Panc1 (cell line): ENCODE results near the gene TBC1D22A. TPM values are rescaled to one million over a fixed set of nuclear protein-coding genes. Genes with fewer than 3 reads are reported as not detected.

ENCODE experiments used
- ATAC-seq: fragments of 200-7000 bp; cut with Tn5 transposase; 2 replicates; pipeline ENCODE4 v1.9.1; 2020; ENCODE audit warnings: mild to moderate bottlenecking, moderate library complexity
- BruUV-seq: library from RNA; stranded (reverse); fragments of 400-500 nt; replicated peaks from 2 replicates; lab custom pipeline; 2021; lab: Mats Ljungman, UMichigan
- CTCF ChIA-PET: fragments of 300-600 bp; sonication (Branson Sonifier 250); formaldehyde crosslinking; loops from one replicate; lab custom pipeline; 2022; ENCODE audit warnings: antibody characterized with exemption; lab: Charles Lee
- POLR2A ChIA-PET: fragments of 300-600 bp; sonication (Branson Sonifier 250); formaldehyde crosslinking; loops from one replicate; lab custom pipeline; 2022; ENCODE audit warnings: antibody characterized with exemption; lab: Charles Lee
- DNase-seq: peaks from one replicate; pipeline ENCODE4 v3.0.0-alpha.2; 2010; ENCODE audit warnings: low read depth, low spot score
- H3K27ac ChIP-seq: 2 replicates; pipeline ENCODE4 v1.5.1; 2011; ENCODE audit warnings: mild to moderate bottlenecking, low read length, inconsistent platforms
- H3K27me3 ChIP-seq: fragments of 200-500 bp; sonication (Bioruptor generic); 2 replicates; pipeline ENCODE4 v1.6.0; 2014; ENCODE audit warnings: low read length, inconsistent platforms; ENCODE audit not compliant: control insufficient read depth, insufficient read depth
- H3K36me3 ChIP-seq: fragments of 200-500 bp; sonication (Bioruptor generic); 2 replicates; pipeline ENCODE4 v1.5.1; 2014; ENCODE audit warnings: inconsistent platforms, mild to moderate bottlenecking, low read length, moderate library complexity; ENCODE audit not compliant: control insufficient read depth, insufficient read depth
- H3K4me1 ChIP-seq: 2 replicates; pipeline ENCODE4 v1.5.1; 2011; ENCODE audit warnings: inconsistent platforms, mild to moderate bottlenecking, low read length, moderate library complexity; ENCODE audit not compliant: control insufficient read depth, insufficient read depth
- H3K4me3 ChIP-seq, 2 experiments: 2 replicates each; pipeline ENCODE4 v1.5.1; 2011 to 2012; ENCODE audit warnings: low read depth in 2 of 2, low read length in 2 of 2, mild to moderate bottlenecking in 2 of 2, inconsistent platforms in 1 of 2, moderate library complexity in 1 of 2
- H3K9me3 ChIP-seq: fragments of 200-500 bp; sonication (Bioruptor generic); 2 replicates; pipeline ENCODE4 v1.5.1; 2014; ENCODE audit warnings: low read depth, mild to moderate bottlenecking, inconsistent platforms, low read length, moderate library complexity; ENCODE audit not compliant: control insufficient read depth, insufficient read depth
- CTCF ChIP-seq: fragments of 450-650 bp; IDR thresholded peaks from 2 replicates; pipeline ENCODE4 v1.5.1; 2017; ENCODE audit warnings: mild to moderate bottlenecking
- POLR2AphosphoS5 ChIP-seq: IDR thresholded peaks from 2 replicates; pipeline ENCODE4 v1.6.1; 2012; ENCODE audit warnings: mild to moderate bottlenecking, low read depth, low read length, moderate library complexity
- REST ChIP-seq, 2 experiments: IDR thresholded peaks; 2 replicates each; pipeline ENCODE4 v1.6.1; 2011 to 2012; ENCODE audit warnings: low read depth in 2 of 2, control low read depth in 1 of 2, low read length in 1 of 2, mild to moderate bottlenecking in 1 of 2, moderate library complexity in 1 of 2; ENCODE audit not compliant: insufficient read depth in 1 of 2
- SIN3A ChIP-seq: IDR thresholded peaks from 2 replicates; pipeline ENCODE4 v1.6.1; 2012; ENCODE audit warnings: low read depth, mild to moderate bottlenecking, low read length, moderate library complexity, borderline replicate concordance; ENCODE audit not compliant: insufficient read depth
- TCF7L2 ChIP-seq: IDR thresholded peaks from 2 replicates; pipeline ENCODE4 v1.6.1; 2011; ENCODE audit warnings: mild to moderate bottlenecking, low read depth, low read length, inconsistent platforms
- in situ Hi-C: cut with HindIII; loops from 2 replicates; pipeline ENCODE4 v1.10.0; 2016; ENCODE audit warnings: low sequenced_read_pairs, low pct_unique_long_range_greater_than_20kb
- intact Hi-C: fragments of 100-400 bp; cut with micrococcal nuclease; formaldehyde crosslinking; loops from one replicate; pipeline ENCODE4 v1.10.0; 2022; ENCODE audit not compliant: unreplicated experiment
- total RNA-seq: library from RNA; stranded (reverse); gene quantifications from one replicate; pipeline ENCODE4 v1.2.1, GENCODE V29; 2021; ENCODE audit not compliant: unreplicated experiment

Gene TBC1D22A
- total RNA-seq, 1 experiment from 2014 or later = 28.7 TPM

GRCh38 chr22:47196881-47197772, 434.7 kb downstream of the TBC1D22A start:
- ATAC-seq = no peak
- in situ Hi-C loops = no loop called here
- no peak overlapping the region for H3K27ac ChIP-seq
- BruUV-seq = no TSS peak
- no peaks in the 10 kb centered on the region for H3K4me1 ChIP-seq
- no peak for DNase-seq
- ChIA-PET CTCF (no interaction called here), POLR2A (no interaction called here)
- no peaks in the 10 kb centered on the region for H3K27me3 ChIP-seq
- no peaks in the 10 kb centered on the region for H3K36me3 ChIP-seq
- intact Hi-C loops = no loop called here
- TF ChIP-seq CTCF (no peak), REST (IDR thresholded peaks at IDR 0.05; ENCODE audit: insufficient read depth in 1 of 2, low read depth in 2 of 2, low read length in 1 of 2) (no peak), TCF7L2 (no peak), POLR2AphosphoS5 (no peak), SIN3A (no peak)
- no peaks in the 10 kb centered on the region for H3K9me3 ChIP-seq
- no peak overlapping the region for H3K4me3 ChIP-seq

GRCh38 chr22:47197773-47198500, 435.5 kb downstream of the TBC1D22A start:
- Histone ChIP-seq H3K9me3 (no peaks in the 10 kb centered on the region), H3K4me3 (no peak overlapping the region), H3K27me3 (no peaks in the 10 kb centered on the region), H3K4me1 (no peaks in the 10 kb centered on the region), H3K27ac (no peak overlapping the region), H3K36me3 (no peaks in the 10 kb centered on the region)
- in situ Hi-C loops (no loop called here), intact Hi-C loops (no loop called here)
- ChIA-PET CTCF (no interaction called here), POLR2A (no interaction called here)
- no TSS peak for BruUV-seq
- DNase-seq (no peak), ATAC-seq (no peak)
- TF ChIP-seq POLR2AphosphoS5 = no peak
- no peak for TF ChIP-seq CTCF
- no peak for TF ChIP-seq TCF7L2
- TF ChIP-seq SIN3A = no peak
- no peak for TF ChIP-seq REST (IDR thresholded peaks at IDR 0.05; ENCODE audit: insufficient read depth in 1 of 2, low read depth in 2 of 2, low read length in 1 of 2)
